DND-41 (cell line): ENCODE data around the gene TAF15.

ENCODE experiments used
- EZH2 ChIP-seq: IDR thresholded peaks from 3 replicates; pipeline ENCODE4 v1.6.1; 2012; ENCODE audit warnings: borderline replicate concordance, low read depth, mild to moderate bottlenecking, moderate library complexity, low read length, inconsistent platforms; ENCODE audit not compliant: severe bottlenecking
- TF ChIP-seq, protein P1 (sequence below): IDR thresholded peaks from 2 replicates; pipeline ENCODE4 v1.5.1; 2012; ENCODE audit warnings: borderline replicate concordance, low read length, moderate library complexity, mild to moderate bottlenecking; ENCODE audit not compliant: poor library complexity, severe bottlenecking; ENCODE audit errors: extremely low read depth

- TF ChIP-seq, protein P1, sequence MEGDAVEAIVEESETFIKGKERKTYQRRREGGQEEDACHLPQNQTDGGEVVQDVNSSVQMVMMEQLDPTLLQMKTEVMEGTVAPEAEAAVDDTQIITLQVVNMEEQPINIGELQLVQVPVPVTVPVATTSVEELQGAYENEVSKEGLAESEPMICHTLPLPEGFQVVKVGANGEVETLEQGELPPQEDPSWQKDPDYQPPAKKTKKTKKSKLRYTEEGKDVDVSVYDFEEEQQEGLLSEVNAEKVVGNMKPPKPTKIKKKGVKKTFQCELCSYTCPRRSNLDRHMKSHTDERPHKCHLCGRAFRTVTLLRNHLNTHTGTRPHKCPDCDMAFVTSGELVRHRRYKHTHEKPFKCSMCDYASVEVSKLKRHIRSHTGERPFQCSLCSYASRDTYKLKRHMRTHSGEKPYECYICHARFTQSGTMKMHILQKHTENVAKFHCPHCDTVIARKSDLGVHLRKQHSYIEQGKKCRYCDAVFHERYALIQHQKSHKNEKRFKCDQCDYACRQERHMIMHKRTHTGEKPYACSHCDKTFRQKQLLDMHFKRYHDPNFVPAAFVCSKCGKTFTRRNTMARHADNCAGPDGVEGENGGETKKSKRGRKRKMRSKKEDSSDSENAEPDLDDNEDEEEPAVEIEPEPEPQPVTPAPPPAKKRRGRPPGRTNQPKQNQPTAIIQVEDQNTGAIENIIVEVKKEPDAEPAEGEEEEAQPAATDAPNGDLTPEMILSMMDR = no peak
- no peak for TF ChIP-seq EZH2
These were observed 59.5 kb downstream of the TAF15 start, which contains the start of gene HEATR9 for GRCh38 chr17:35868737-35869136.
